ENCODE results near the gene TIGIT.

Gene TIGIT

DNA sequence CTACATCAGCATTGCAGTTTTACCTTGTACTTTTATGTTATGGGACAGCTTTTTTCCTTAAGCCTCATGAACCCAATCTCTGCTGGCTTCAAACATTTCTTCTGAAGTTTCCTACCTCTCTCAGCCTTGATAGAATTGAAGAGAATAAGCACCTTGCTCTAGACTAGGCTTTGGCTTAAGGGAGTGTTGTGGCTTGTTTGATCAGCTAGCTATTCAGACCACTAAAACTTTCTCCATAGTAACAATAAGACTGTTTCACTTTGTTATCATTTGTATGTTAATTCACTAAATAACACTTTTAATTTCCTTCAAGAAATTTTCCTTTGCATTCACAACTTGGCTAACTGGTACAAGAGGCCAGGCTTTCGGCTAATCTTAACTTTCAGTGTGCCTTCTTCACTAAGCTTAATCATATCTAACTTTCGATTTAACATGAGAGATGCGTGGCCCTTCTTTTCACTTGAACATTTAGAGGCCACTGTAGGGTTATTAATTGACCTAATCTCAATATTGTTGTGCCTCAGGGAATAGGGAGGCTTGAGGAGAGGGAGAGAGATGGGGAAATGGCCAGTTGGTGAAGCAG, 8.1 kb upstream of the TIGIT start:
- TF ChIP-seq FOXP2 (optimal IDR thresholded peaks at IDR 0.05; ENCODE audit: borderline replicate concordance, extremely low read depth, extremely low read length, insufficient read depth) (no peak), TAF1 (IDR thresholded peaks at IDR 0.05; ENCODE audit: borderline replicate concordance, insufficient read depth, low read length) (no peak), SIN3A (IDR thresholded peaks at IDR 0.05; ENCODE audit: borderline replicate concordance, insufficient read depth, low read length) (no peak), POLR2AphosphoS5 (IDR thresholded peaks at IDR 0.05; ENCODE audit: low read depth, low read length) (no peak)
- TF ChIP-seq, protein P1, sequence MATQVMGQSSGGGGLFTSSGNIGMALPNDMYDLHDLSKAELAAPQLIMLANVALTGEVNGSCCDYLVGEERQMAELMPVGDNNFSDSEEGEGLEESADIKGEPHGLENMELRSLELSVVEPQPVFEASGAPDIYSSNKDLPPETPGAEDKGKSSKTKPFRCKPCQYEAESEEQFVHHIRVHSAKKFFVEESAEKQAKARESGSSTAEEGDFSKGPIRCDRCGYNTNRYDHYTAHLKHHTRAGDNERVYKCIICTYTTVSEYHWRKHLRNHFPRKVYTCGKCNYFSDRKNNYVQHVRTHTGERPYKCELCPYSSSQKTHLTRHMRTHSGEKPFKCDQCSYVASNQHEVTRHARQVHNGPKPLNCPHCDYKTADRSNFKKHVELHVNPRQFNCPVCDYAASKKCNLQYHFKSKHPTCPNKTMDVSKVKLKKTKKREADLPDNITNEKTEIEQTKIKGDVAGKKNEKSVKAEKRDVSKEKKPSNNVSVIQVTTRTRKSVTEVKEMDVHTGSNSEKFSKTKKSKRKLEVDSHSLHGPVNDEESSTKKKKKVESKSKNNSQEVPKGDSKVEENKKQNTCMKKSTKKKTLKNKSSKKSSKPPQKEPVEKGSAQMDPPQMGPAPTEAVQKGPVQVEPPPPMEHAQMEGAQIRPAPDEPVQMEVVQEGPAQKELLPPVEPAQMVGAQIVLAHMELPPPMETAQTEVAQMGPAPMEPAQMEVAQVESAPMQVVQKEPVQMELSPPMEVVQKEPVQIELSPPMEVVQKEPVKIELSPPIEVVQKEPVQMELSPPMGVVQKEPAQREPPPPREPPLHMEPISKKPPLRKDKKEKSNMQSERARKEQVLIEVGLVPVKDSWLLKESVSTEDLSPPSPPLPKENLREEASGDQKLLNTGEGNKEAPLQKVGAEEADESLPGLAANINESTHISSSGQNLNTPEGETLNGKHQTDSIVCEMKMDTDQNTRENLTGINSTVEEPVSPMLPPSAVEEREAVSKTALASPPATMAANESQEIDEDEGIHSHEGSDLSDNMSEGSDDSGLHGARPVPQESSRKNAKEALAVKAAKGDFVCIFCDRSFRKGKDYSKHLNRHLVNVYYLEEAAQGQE (IDR thresholded peaks at IDR 0.05; ENCODE audit: insufficient read depth in 1 of 2, low read depth in 2 of 2, low read length in 2 of 2) = no peak

DNA sequence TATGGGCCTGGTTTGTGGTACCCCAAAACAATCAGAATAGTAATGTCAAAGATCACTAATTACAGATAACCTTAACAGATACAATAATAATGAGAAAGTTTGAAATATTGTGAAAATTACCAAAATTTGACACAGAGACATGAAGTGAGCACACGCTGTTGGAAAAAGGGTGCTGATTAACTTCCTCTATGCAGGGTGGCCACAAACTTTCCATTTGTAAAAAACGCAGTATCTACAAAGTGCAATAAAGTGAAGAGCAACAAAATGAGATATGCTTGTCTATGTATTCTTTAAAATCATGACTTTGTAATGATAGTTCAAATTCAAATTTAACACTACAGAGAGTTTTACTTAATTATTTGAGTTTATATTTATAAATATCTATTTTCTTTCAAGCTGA, 7.6 kb upstream of the TIGIT start:
- TF ChIP-seq POLR2AphosphoS5 (IDR thresholded peaks at IDR 0.05; ENCODE audit: low read depth, low read length) = no peak

DNA sequence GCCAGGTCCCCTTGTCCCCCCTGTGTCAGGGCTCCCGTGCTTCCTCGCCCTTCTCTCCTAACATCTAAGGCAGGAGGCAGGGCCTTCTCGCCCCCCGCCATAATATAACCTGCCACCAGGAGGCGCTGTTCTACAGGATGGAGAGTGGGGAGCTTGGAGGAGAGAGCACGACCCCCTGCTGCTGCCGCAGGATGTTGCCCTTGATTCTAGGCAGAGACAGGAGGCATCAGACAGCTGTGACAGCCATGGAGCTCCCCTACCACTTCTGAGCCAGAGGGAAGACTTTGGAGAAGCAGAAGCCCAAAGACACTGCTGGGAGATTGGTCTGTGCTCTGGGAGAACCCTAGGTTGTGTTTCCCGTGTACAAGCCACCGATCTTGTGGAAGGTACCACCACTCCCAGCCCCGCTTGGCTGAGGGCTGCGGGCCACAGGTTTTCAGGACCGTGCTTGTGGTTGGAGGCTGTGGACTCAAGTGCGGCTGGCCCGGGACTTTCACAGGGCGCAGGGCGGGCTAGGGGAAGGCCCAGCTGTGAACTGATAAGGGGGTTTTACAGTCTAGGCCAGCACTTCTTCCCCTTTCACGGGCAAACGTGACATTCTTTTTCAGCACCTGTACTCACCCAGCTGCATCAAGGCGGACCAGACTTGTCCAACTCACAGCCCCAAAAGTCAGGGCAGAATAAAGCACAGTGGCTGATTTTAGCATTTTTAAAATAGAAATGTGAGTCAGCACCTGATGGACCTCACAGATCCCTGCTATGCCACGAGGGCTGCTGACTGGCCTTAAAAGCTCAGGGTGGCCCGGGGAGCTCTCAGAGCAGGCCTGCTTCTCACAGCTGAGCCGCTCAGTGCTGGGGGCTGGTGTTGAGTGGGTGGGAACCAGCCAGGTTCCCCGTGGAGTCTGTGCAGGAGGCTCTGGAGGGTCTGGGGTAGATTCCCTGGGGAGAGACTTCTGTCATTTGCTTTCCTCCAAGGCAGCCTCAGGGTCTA, 2.6 kb upstream of the TIGIT start:
- TF ChIP-seq, protein P1 (IDR thresholded peaks at IDR 0.05; ENCODE audit: insufficient read depth in 1 of 2, low read depth in 2 of 2, low read length in 2 of 2) = no peak
- TF ChIP-seq POLR2AphosphoS5 (IDR thresholded peaks at IDR 0.05; ENCODE audit: low read depth, low read length) = no peak
- TF ChIP-seq FOXP2 (optimal IDR thresholded peaks at IDR 0.05; ENCODE audit: borderline replicate concordance, extremely low read depth, extremely low read length, insufficient read depth) = no peak
- TF ChIP-seq SIN3A (IDR thresholded peaks at IDR 0.05; ENCODE audit: borderline replicate concordance, insufficient read depth, low read length) = no peak
- TF ChIP-seq TAF1 (IDR thresholded peaks at IDR 0.05; ENCODE audit: borderline replicate concordance, insufficient read depth, low read length) = no peak

DNA sequence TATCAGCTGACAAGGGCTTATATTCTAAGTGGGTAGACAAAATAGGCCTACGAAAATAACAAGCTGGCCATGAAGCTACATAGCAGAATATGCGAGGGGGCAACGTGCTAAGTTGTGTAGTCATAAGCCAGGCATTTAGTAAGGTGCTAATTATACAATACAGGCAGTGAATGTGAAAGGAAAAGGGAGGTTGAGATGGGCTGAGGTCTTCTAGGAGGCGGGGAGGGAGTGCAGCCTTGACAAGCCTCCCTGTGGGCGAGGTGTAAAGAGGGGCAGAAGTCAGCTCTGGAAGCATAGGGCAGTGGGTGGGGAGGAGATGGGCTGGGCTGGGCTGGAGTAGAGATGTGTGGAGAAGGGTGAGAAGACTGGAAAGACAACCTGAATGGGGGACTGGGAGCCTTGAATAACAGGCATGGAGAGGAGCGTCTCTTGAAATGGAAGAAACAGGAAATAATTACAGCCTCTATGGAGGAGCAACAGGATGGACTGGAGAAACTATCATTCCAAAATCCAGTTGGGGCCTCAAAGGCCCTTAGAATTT, 1.2 kb downstream of the TIGIT start:
- TF ChIP-seq FOXP2 (optimal IDR thresholded peaks at IDR 0.05; ENCODE audit: borderline replicate concordance, extremely low read depth, extremely low read length, insufficient read depth) (no peak), SIN3A (IDR thresholded peaks at IDR 0.05; ENCODE audit: borderline replicate concordance, insufficient read depth, low read length) (no peak), TAF1 (IDR thresholded peaks at IDR 0.05; ENCODE audit: borderline replicate concordance, insufficient read depth, low read length) (no peak), POLR2AphosphoS5 (IDR thresholded peaks at IDR 0.05; ENCODE audit: low read depth, low read length) (no peak)
- TF ChIP-seq, protein P1 (IDR thresholded peaks at IDR 0.05; ENCODE audit: insufficient read depth in 1 of 2, low read depth in 2 of 2, low read length in 2 of 2) = no peak

DNA sequence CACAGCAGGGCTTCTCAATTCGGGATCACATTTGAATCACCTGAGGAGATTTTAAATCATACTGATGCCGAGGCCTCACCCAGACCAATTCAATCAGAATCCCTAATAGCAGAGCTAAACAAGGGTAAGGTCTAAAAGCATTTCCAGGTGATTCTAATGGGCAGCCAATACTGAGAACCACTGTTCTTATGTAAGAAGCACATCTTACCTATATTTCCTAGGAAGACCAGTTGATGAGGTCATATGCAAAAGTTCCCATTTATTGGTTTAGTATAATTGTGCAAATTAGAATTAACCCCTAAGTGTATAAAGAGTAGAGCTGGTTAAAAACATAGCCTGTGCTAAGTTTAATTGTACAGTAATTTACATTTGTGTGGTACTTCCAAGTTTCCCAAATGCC, 2.1 kb downstream of the TIGIT start:
- TF ChIP-seq POLR2AphosphoS5 (IDR thresholded peaks at IDR 0.05; ENCODE audit: low read depth, low read length) (no peak), SIN3A (IDR thresholded peaks at IDR 0.05; ENCODE audit: borderline replicate concordance, insufficient read depth, low read length) (no peak), TAF1 (IDR thresholded peaks at IDR 0.05; ENCODE audit: borderline replicate concordance, insufficient read depth, low read length) (no peak)

DNA sequence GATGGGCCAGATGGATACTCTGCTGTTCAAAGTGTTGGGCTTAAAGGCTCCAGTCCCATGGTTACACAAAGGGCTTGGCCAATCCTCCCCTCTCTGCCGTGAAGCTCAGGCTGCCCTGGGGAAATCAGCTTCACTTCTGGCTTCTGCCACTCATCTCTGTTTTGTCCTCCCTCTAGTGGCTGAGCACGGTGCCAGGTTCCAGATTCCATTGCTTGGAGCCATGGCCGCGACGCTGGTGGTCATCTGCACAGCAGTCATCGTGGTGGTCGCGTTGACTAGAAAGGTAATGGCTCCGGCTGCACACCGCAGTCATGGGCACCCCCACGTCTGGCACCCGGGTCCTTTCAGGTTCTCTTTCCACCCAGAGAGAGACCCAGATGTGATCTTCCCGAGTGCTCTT, 5.6 kb downstream of the TIGIT start:
- TF ChIP-seq, protein P1 (IDR thresholded peaks at IDR 0.05; ENCODE audit: insufficient read depth in 1 of 2, low read depth in 2 of 2, low read length in 2 of 2) = no peak
- TF ChIP-seq FOXP2 (optimal IDR thresholded peaks at IDR 0.05; ENCODE audit: borderline replicate concordance, extremely low read depth, extremely low read length, insufficient read depth) = no peak
- no peak for TF ChIP-seq POLR2AphosphoS5 (IDR thresholded peaks at IDR 0.05; ENCODE audit: low read depth, low read length)
- no peak for TF ChIP-seq SIN3A (IDR thresholded peaks at IDR 0.05; ENCODE audit: borderline replicate concordance, insufficient read depth, low read length)
- TF ChIP-seq TAF1 (IDR thresholded peaks at IDR 0.05; ENCODE audit: borderline replicate concordance, insufficient read depth, low read length) = no peak
